CD4-positive, alpha-beta T cell (primary cell): ENCODE data around the gene TARDBP. TPM values are rescaled to one million over a fixed set of nuclear protein-coding genes. Genes with fewer than 3 reads are reported as not detected.

Experiments
- ATAC-seq: fragments of 200-7000 bp; cut with Tn5 transposase; one replicate; pipeline ENCODE4 v1.10.0; 2022; ENCODE audit warnings: mild to moderate bottlenecking; ENCODE audit not compliant: poor library complexity
- CTCF ChIA-PET: fragments of 350-600 bp; sonication (Branson Sonifier 250); formaldehyde crosslinking; loops from one replicate; lab custom pipeline; 2021; ENCODE audit warnings: antibody characterized with exemption, inconsistent platforms; lab: Charles Lee
- POLR2A ChIA-PET: fragments of 350-600 bp; sonication (Branson Sonifier 250); formaldehyde crosslinking; loops from one replicate; lab custom pipeline; 2021; ENCODE audit warnings: antibody characterized with exemption, inconsistent platforms; lab: Charles Lee
- DNase-seq, 14 experiments: peaks; one replicate each; pipeline ENCODE4 v3.0.0-alpha.2; 2013 to 2020; ENCODE audit warnings: mixed read lengths in 2 of 14
- H3K27ac ChIP-seq, 2 donors: one replicate each; pipeline versions ENCODE4 v1.5.1 to v1.7.0; 2013; ENCODE audit warnings: low read length in 2 of 2, low read depth in 1 of 2, mild to moderate bottlenecking in 1 of 2
- H3K27me3 ChIP-seq, 2 experiments: 1 replicate in 1 of 2; 2 replicates in 1 of 2; pipeline versions ENCODE4 v1.6.1 to v1.7.0; 2013; ENCODE audit warnings: low read length in 2 of 2, control low read depth in 1 of 2, mild to moderate bottlenecking in 1 of 2, moderate library complexity in 1 of 2; ENCODE audit not compliant: insufficient read depth in 2 of 2, control insufficient read depth in 1 of 2
- H3K36me3 ChIP-seq: one replicate; pipeline ENCODE4 v1.6.1; 2013; ENCODE audit warnings: low read length, control low read depth; ENCODE audit not compliant: insufficient read depth
- H3K4me1 ChIP-seq: one replicate; pipeline ENCODE4 v1.6.1; 2013; ENCODE audit warnings: low read length, control low read depth; ENCODE audit not compliant: insufficient read depth
- H3K4me3 ChIP-seq: one replicate; pipeline ENCODE4 v1.5.1; 2013; ENCODE audit warnings: mild to moderate bottlenecking, low read length, moderate library complexity
- H3K9me3 ChIP-seq, 2 experiments: 1 replicate in 1 of 2; 2 replicates in 1 of 2; pipeline versions ENCODE4 v1.6.1 to v1.7.0; 2013; ENCODE audit warnings: low read length in 2 of 2, mild to moderate bottlenecking in 2 of 2, control low read depth in 1 of 2, moderate library complexity in 1 of 2; ENCODE audit not compliant: control insufficient read depth in 1 of 2, insufficient read depth in 1 of 2
- H3K27ac Mint-ChIP-seq: one replicate; pipeline ENCODE4 v1.8.0; 2020; ENCODE audit warnings: mixed read lengths
- H3K27me3 Mint-ChIP-seq: one replicate; pipeline ENCODE4 v1.8.0; 2021; ENCODE audit warnings: mixed read lengths
- H3K36me3 Mint-ChIP-seq: one replicate; pipeline ENCODE4 v1.8.0; 2021; ENCODE audit warnings: low read depth, mixed read lengths
- H3K4me1 Mint-ChIP-seq: one replicate; pipeline ENCODE4 v1.8.0; 2021; ENCODE audit warnings: low read depth, mixed read lengths
- H3K4me3 Mint-ChIP-seq: one replicate; pipeline ENCODE4 v1.8.0; 2020; ENCODE audit warnings: mild to moderate bottlenecking, mixed read lengths
- H3K9me3 Mint-ChIP-seq: one replicate; pipeline ENCODE4 v1.8.0; 2020; ENCODE audit warnings: mixed read lengths
- CTCF ChIP-seq: fragments of 200-600 bp; IDR thresholded peaks from one replicate; pipeline ENCODE4 v1.8.0; 2022; ENCODE audit warnings: antibody characterized with exemption, mild to moderate bottlenecking
- intact Hi-C, 2 experiments: fragments of 100-400 bp; cut with DNase I in 1 of 2; cut with micrococcal nuclease in 1 of 2; formaldehyde crosslinking; loops; one replicate each; pipeline versions ENCODE4 v1.15.1 to v1.9.0; 2023 to 2025; cut with DNase I, micrococcal nuclease
- total RNA-seq, 174 experiments: library from RNA in 2 of 174; stranded (reverse) in 2 of 174; gene quantifications; one replicate each; pipeline ENCODE4 v1.2.3 and lab custom pipeline; 2021 to 2026

Gene TARDBP
- total RNA-seq, 2 experiments from 2014 or later, result 141 to 149 TPM

GRCh38 chr1:10973552-10973951, 38.9 kb upstream of the TARDBP start:
- Mint-ChIP-seq H3K27ac (no peak overlapping the region), H3K9me3 (no peaks in the 10 kb centered on the region), H3K4me1 (no peaks in the 10 kb centered on the region), H3K36me3 (no peaks in the 10 kb centered on the region), H3K4me3 (no peak overlapping the region), H3K27me3 (peaks cover 13% of the 10 kb centered on the region)
- intact Hi-C loops, result no loop called here
- DNase-seq (no peak), ATAC-seq (no peak)
- no peaks in the 10 kb centered on the region for H3K4me1 ChIP-seq
- no peak for TF ChIP-seq CTCF
- H3K27ac ChIP-seq, result no peak overlapping the region
- no peaks in the 10 kb centered on the region for H3K9me3 ChIP-seq
- CTCF ChIA-PET, result no interaction called here
- no peaks in the 10 kb centered on the region for H3K36me3 ChIP-seq
- H3K27me3 ChIP-seq, result no peaks in the 10 kb centered on the region
- POLR2A ChIA-PET, result no interaction called here
- no peak overlapping the region for H3K4me3 ChIP-seq

GRCh38 chr1:10973956-10974881, 38.2 kb upstream of the TARDBP start:
- Histone ChIP-seq H3K36me3 (no peaks in the 10 kb centered on the region), H3K27me3 (no peaks in the 10 kb centered on the region), H3K27ac (no peak overlapping the region), H3K4me1 (no peaks in the 10 kb centered on the region), H3K4me3 (no peak overlapping the region), H3K9me3 (no peaks in the 10 kb centered on the region)
- no peak for TF ChIP-seq CTCF
- DNase-seq (no peak), ATAC-seq (no peak)
- no peak overlapping the region for H3K27ac Mint-ChIP-seq
- H3K9me3 Mint-ChIP-seq, result no peaks in the 10 kb centered on the region
- no peak overlapping the region for H3K4me3 Mint-ChIP-seq
- POLR2A ChIA-PET, result no interaction called here
- H3K36me3 Mint-ChIP-seq, result no peaks in the 10 kb centered on the region
- H3K4me1 Mint-ChIP-seq, result no peaks in the 10 kb centered on the region
- CTCF ChIA-PET, result no interaction called here
- H3K27me3 Mint-ChIP-seq, result peaks cover 20% of the 10 kb centered on the region
- intact Hi-C loops, result no loop called here

GRCh38 chr1:10975567-10976326, 36.7 kb upstream of the TARDBP start:
- H3K4me3 ChIP-seq, result no peak overlapping the region
- no peak for TF ChIP-seq CTCF
- CTCF ChIA-PET, result interaction anchor here (0.7 kb wide), 1 partner anchor 1713 kb away, joined by 3 read pairs; no protein-coding TSS in a partner anchor
- H3K27ac Mint-ChIP-seq, result no peak overlapping the region
- no peak overlapping the region for H3K4me3 Mint-ChIP-seq
- no peak overlapping the region for H3K27ac ChIP-seq
- H3K27me3 ChIP-seq, result peaks cover 0 to 7% of the 10 kb centered on the region in 2 experiments
- no peak for DNase-seq
- no peaks in the 10 kb centered on the region for H3K36me3 Mint-ChIP-seq
- H3K9me3 Mint-ChIP-seq, result no peaks in the 10 kb centered on the region
- no peaks in the 10 kb centered on the region for H3K36me3 ChIP-seq
- peaks cover 24% of the 10 kb centered on the region for H3K27me3 Mint-ChIP-seq
- POLR2A ChIA-PET, result no interaction called here
- ATAC-seq, result no peak
- H3K4me1 Mint-ChIP-seq, result no peaks in the 10 kb centered on the region
- intact Hi-C loops, result no loop called here
- H3K4me1 ChIP-seq, result no peaks in the 10 kb centered on the region
- no peaks in the 10 kb centered on the region for H3K9me3 ChIP-seq
